HepG2 (cell line): ENCODE data around the gene BTG3. TPM values are rescaled to one million over a fixed set of nuclear protein-coding genes. Genes with fewer than 3 reads are reported as not detected.
A peak's percentile ranks its signal among the peaks of the same experiment; 100 is the strongest.

Experiments
- DMAP1 ChIP-seq: IDR thresholded peaks from 2 replicates; pipeline ENCODE4 v1.6.1; 2016
- ELF3 ChIP-seq: IDR thresholded peaks from 2 replicates; pipeline ENCODE4 v1.6.1; 2016; ENCODE audit warnings: missing genetic modification reagents, missing compliant biosample characterization
- ESRRA ChIP-seq: sonication (generic); formaldehyde crosslinking; IDR thresholded peaks from 2 replicates; pipeline ENCODE4 v1.5.1; 2020; ENCODE audit warnings: mild to moderate bottlenecking, low read depth, missing genetic modification reagents
- GABPB1 ChIP-seq: IDR thresholded peaks from 2 replicates; pipeline ENCODE4 v1.6.1; 2016; ENCODE audit warnings: mild to moderate bottlenecking, missing genetic modification reagents, moderate library complexity, missing compliant biosample characterization
- HNF4A ChIP-seq: sonication (generic); formaldehyde crosslinking; IDR thresholded peaks from 2 replicates; pipeline ENCODE4 v1.4.0; 2020; ENCODE audit warnings: missing genetic modification reagents
- KDM5B ChIP-seq: sonication (generic); formaldehyde crosslinking; IDR thresholded peaks from 2 replicates; pipeline ENCODE4 v1.4.0; 2020; ENCODE audit warnings: missing genetic modification reagents, mild to moderate bottlenecking, borderline replicate concordance
- MEIS2 ChIP-seq: sonication (generic); formaldehyde crosslinking; IDR thresholded peaks from 2 replicates; pipeline ENCODE4 v1.9.0; 2021; ENCODE audit warnings: mild to moderate bottlenecking, missing genetic modification reagents
- MXD3 ChIP-seq: IDR thresholded peaks from 2 replicates; pipeline ENCODE4 v1.6.1; 2016; ENCODE audit warnings: mild to moderate bottlenecking, missing biosample characterization, missing genetic modification reagents
- MXI1 ChIP-seq: IDR thresholded peaks from 3 replicates; pipeline ENCODE4 v1.6.1; 2012; ENCODE audit warnings: low read depth, low read length, inconsistent platforms, borderline replicate concordance
- NCOR1 ChIP-seq: fragments of 200-600 bp; sonication (generic); IDR thresholded peaks from 2 replicates; pipeline ENCODE4 v1.7.0; 2017; ENCODE audit warnings: antibody characterized with exemption, low read length, borderline replicate concordance
- SNAI1 ChIP-seq: sonication (generic); formaldehyde crosslinking; IDR thresholded peaks from 2 replicates; pipeline ENCODE4 v1.5.0; 2020; ENCODE audit warnings: mild to moderate bottlenecking, missing genetic modification reagents, borderline replicate concordance
- TMF1 ChIP-seq: sonication (generic); formaldehyde crosslinking; IDR thresholded peaks from 2 replicates; pipeline ENCODE4 v1.8.1; 2022; ENCODE audit warnings: low read depth, missing genetic modification reagents
- YEATS2 ChIP-seq: sonication (generic); formaldehyde crosslinking; IDR thresholded peaks from 2 replicates; pipeline ENCODE4 v1.4.0; 2020; ENCODE audit warnings: missing genetic modification reagents, borderline replicate concordance
- YEATS4 ChIP-seq: sonication (generic); formaldehyde crosslinking; IDR thresholded peaks from 2 replicates; pipeline ENCODE4 v1.4.0; 2020; ENCODE audit warnings: missing genetic modification reagents, borderline replicate concordance
- ZBTB2 ChIP-seq: sonication (generic); formaldehyde crosslinking; IDR thresholded peaks from 2 replicates; pipeline ENCODE4 v1.8.0; 2022; ENCODE audit warnings: low read depth, missing genetic modification reagents
- ZBTB34 ChIP-seq: sonication (generic); formaldehyde crosslinking; IDR thresholded peaks from 2 replicates; pipeline ENCODE4 v1.8.0; 2022; ENCODE audit warnings: mild to moderate bottlenecking, missing genetic modification reagents
- ZC3H13 ChIP-seq: sonication (generic); formaldehyde crosslinking; IDR thresholded peaks from 2 replicates; pipeline ENCODE4 v1.8.1; 2023; ENCODE audit warnings: mild to moderate bottlenecking, missing genetic modification reagents, moderate library complexity
- ZFY ChIP-seq: sonication (generic); formaldehyde crosslinking; IDR thresholded peaks from 2 replicates; pipeline ENCODE4 v1.4.0; 2020; ENCODE audit warnings: missing genetic modification reagents
- ZKSCAN8 ChIP-seq: IDR thresholded peaks from 2 replicates; pipeline ENCODE4 v1.6.1; 2016; ENCODE audit warnings: borderline replicate concordance, missing genetic modification reagents, missing compliant biosample characterization
- ZMAT3 ChIP-seq: sonication (generic); formaldehyde crosslinking; conservative IDR thresholded peaks from 2 replicates; pipeline ENCODE4 v1.7.0; 2021; ENCODE audit warnings: missing genetic modification reagents
- ZNF17 ChIP-seq: sonication (generic); formaldehyde crosslinking; IDR thresholded peaks from 2 replicates; pipeline ENCODE4 v1.5.0; 2020; ENCODE audit warnings: mild to moderate bottlenecking, missing genetic modification reagents
- ZNF264 ChIP-seq: sonication (generic); formaldehyde crosslinking; IDR thresholded peaks from 2 replicates; pipeline ENCODE4 v1.4.0; 2020; ENCODE audit warnings: missing genetic modification reagents
- ZNF501 ChIP-seq: sonication (generic); formaldehyde crosslinking; IDR thresholded peaks from 2 replicates; pipeline ENCODE4 v1.5.1; 2020; ENCODE audit warnings: mild to moderate bottlenecking, moderate library complexity, missing genetic modification reagents
- ZNF788 ChIP-seq: sonication (generic); formaldehyde crosslinking; IDR thresholded peaks from 2 replicates; pipeline ENCODE4 v1.5.0; 2020; ENCODE audit warnings: mild to moderate bottlenecking, missing genetic modification reagents, borderline replicate concordance
- ZSCAN29 ChIP-seq: sonication (generic); formaldehyde crosslinking; conservative IDR thresholded peaks from 2 replicates; pipeline ENCODE4 v1.4.0; 2020; ENCODE audit warnings: mild to moderate bottlenecking, missing genetic modification reagents
- polyA plus RNA-seq, 8 experiments: library from polyadenylated mRNA; depleted of rRNA in 3 of 8; stranded (reverse) in 7 of 8; unstranded in 1 of 8; fragments of >200 nt; fragmentation: Illumina TruSeq in 4 of 8; extraction: Trizol in 4 of 8; gene quantifications; 2 replicates each; pipeline versions ENCODE4 v1.2.1 to v1.2.3, GENCODE V29; 2011 to 2016; ENCODE audit warnings: low read depth in 4 of 8, missing spikeins in 1 of 8, mixed read lengths in 1 of 8; ENCODE audit not compliant: insufficient read depth in 1 of 8
- total RNA-seq, 5 experiments: library from RNA; depleted of rRNA; stranded (reverse); fragments of >200 nt; fragmentation: Illumina TruSeq; extraction: Trizol; gene quantifications; 2 replicates each; pipeline ENCODE4 v1.2.3, GENCODE V29; 2016; ENCODE audit warnings: low read depth in 1 of 5
- TF ChIP-seq, protein P1 (sequence below): sonication (generic); formaldehyde crosslinking; conservative IDR thresholded peaks from 2 replicates; pipeline ENCODE4 v1.8.0; 2022; ENCODE audit warnings: low read depth, missing genetic modification reagents

The BTG3 gene
- total and polyA plus RNA-seq, 2 of the 13 experiments (the other 11 are each of a cell fraction or from before 2014, with no cell fraction given): 13.9 to 27.4 TPM

DNA sequence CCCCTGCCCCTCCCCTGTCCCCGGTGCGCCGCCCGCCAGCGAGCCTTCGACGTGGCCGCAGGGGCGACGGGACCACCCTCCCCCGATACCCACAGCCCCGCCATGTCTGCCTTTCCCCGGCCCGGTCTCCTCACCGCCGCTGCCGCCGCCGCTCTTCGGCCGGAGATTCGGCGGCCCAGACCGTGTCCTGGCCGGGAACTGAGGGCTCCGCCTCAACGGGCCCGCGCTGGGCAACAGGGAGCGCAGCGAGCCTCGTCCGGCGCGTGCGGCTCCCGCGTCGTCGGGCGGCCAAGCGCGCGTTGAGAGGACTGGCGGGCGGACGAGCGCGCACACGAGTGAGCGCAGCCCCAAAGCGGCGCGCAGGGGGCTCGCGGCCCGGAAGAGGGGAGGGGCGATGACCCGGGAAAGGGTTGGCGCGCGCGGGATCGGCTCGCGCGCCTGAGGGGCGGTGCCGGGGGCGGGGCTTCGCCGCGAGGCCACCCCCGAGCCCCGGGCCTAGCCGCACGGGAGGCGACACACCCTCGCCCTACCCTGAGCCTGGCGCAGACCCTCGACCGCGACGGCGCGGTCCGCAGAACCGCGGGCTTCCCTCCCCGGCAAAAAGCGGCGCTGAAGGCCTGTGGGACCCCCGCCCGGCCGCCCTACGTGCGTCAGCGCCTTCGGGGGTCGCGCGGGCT lies at the start of gene BTG3 (continued):
- TF ChIP-seq DMAP1 (CRISPR knock-in tag): no peak
- TF ChIP-seq NCOR1: no peak
- TF ChIP-seq YEATS2 (CRISPR knock-in tag): no peak; the same call in 1 of the 2 replicates
- peak; percentile 76 for TF ChIP-seq ZFY
- peak; percentile 70; the same call in 1 of the 2 replicates for TF ChIP-seq GABPB1 (CRISPR knock-in tag)
- no peak for TF ChIP-seq ZSCAN29 (CRISPR knock-in tag)
- TF ChIP-seq ZNF501: no peak
- peak; percentile 83 for TF ChIP-seq ZMAT3 (CRISPR knock-in tag)
- no peak for TF ChIP-seq SNAI1 (CRISPR knock-in tag)
- TF ChIP-seq ZNF788 (CRISPR knock-in tag): peak; percentile 62; the same call in 1 of the 2 replicates
- no peak for TF ChIP-seq HNF4A (CRISPR knock-in tag)
- no peak for TF ChIP-seq ZNF264 (CRISPR knock-in tag)
- no peak for TF ChIP-seq ZKSCAN8 (CRISPR knock-in tag)
- TF ChIP-seq ZBTB34 (CRISPR knock-in tag): no peak
- peak; percentile 63 for TF ChIP-seq ZC3H13 (CRISPR knock-in tag)
- TF ChIP-seq YEATS4 (CRISPR knock-in tag): peak; percentile 87
- TF ChIP-seq ELF3 (CRISPR knock-in tag): peak; percentile 60; the same call in 1 of the 2 replicates
- TF ChIP-seq MXD3 (CRISPR knock-in tag): no peak
- TF ChIP-seq ZNF17 (CRISPR knock-in tag): no peak
- TF ChIP-seq ESRRA (CRISPR knock-in tag): peak; percentile 45; the same call in 1 of the 2 replicates
- TF ChIP-seq MEIS2: peak; percentile 87
- 0 out of 2 replicates have a peak, but pooled peaks have one; percentile 30 for TF ChIP-seq ZBTB2
- TF ChIP-seq, protein P1, sequence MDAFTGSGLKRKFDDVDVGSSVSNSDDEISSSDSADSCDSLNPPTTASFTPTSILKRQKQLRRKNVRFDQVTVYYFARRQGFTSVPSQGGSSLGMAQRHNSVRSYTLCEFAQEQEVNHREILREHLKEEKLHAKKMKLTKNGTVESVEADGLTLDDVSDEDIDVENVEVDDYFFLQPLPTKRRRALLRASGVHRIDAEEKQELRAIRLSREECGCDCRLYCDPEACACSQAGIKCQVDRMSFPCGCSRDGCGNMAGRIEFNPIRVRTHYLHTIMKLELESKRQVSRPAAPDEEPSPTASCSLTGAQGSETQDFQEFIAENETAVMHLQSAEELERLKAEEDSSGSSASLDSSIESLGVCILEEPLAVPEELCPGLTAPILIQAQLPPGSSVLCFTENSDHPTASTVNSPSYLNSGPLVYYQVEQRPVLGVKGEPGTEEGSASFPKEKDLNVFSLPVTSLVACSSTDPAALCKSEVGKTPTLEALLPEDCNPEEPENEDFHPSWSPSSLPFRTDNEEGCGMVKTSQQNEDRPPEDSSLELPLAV (CRISPR knock-in tag): no peak
- peak; percentile 68; the same call in 1 of the 2 replicates for TF ChIP-seq TMF1 (CRISPR knock-in tag)
- peak; percentile 76; the same call in 1 of the 2 replicates for TF ChIP-seq KDM5B
- peak; percentile 68; the same call in 1 of the 3 replicates for TF ChIP-seq MXI1
